Measurements from ENCODE around the gene NCAPD2. TPM values are rescaled to one million over a fixed set of nuclear protein-coding genes. Genes with fewer than 3 reads are reported as not detected.

NCAPD2 gene
- 10 to 100 TPM; 51.0 to 88.5 (median 61.7) TPM for polyA plus RNA-seq (ENCODE audit: insufficient read depth in 1 of 5, insufficient read length in 5 of 5, low replicate concordance in 1 of 5)
- long read RNA-seq, donor 1, full-length matches to known transcripts: 1 of 6 reads
- long read RNA-seq, donor 1, partial matches to known transcripts: 5 of 6 reads
- long read RNA-seq, donor 1, other reads (novel, unspliced or antisense): 0 of 6 reads
- long read RNA-seq, donor 2, full-length matches to known transcripts: 5 of 5 reads
- long read RNA-seq, donor 2, partial matches to known transcripts: 0 of 5 reads
- long read RNA-seq, donor 2, other reads (novel, unspliced or antisense): 0 of 5 reads
- long read RNA-seq, donor 3, full-length matches to known transcripts: 3 of 21 reads
- long read RNA-seq, donor 3, partial matches to known transcripts: 18 of 21 reads
- long read RNA-seq, donor 3, other reads (novel, unspliced or antisense): 0 of 21 reads
- long read RNA-seq, donor 4, full-length matches to known transcripts: 1 of 1 reads
- long read RNA-seq, donor 4, partial matches to known transcripts: 0 of 1 reads
- long read RNA-seq, donor 4, other reads (novel, unspliced or antisense): 0 of 1 reads
- long read RNA-seq, donor 5, full-length matches to known transcripts: 2 of 12 reads
- long read RNA-seq, donor 5, partial matches to known transcripts: 10 of 12 reads
- long read RNA-seq, donor 5, other reads (novel, unspliced or antisense): 0 of 12 reads
- long read RNA-seq, donor 6, full-length matches to known transcripts: 2 of 2 reads
- long read RNA-seq, donor 6, partial matches to known transcripts: 0 of 2 reads
- long read RNA-seq, donor 6, other reads (novel, unspliced or antisense): 0 of 2 reads
- long read RNA-seq, donor 7, full-length matches to known transcripts: 1 of 6 reads
- long read RNA-seq, donor 7, partial matches to known transcripts: 5 of 6 reads
- long read RNA-seq, donor 7, other reads (novel, unspliced or antisense): 0 of 6 reads
- long read RNA-seq, donor 8: 0 reads

GRCh38 chr12:6493497-6494257 lies at the start of gene NCAPD2:
TSS of gene NCAPD2 (plus strand) at chr12:6494102. CDS start at chr12:6495099, 997 bp downstream.
- peak; percentile 91 to 94 for DNase-seq

GRCh38 chr12:6444704-6445688 lies 48.9 kb upstream of the NCAPD2 start, which contains the start of gene CD27:
TSS of gene CD27 (plus strand) at chr12:6444955. CDS start at chr12:6445096, 141 bp downstream.
- DNase-seq: no peak

- no peak for DNase-seq
Measured at GRCh38 chr12:6450091-6450868, 43.6 kb upstream of the NCAPD2 start.

- DNase-seq: no peak
Measured at GRCh38 chr12:6450869-6451347, 43.0 kb upstream of the NCAPD2 start.

- peak; percentile 84 to 85 for DNase-seq
Measured at GRCh38 chr12:6451348-6452244, 42.3 kb upstream of the NCAPD2 start, which contains the start of gene TAPBPL. TSS of gene TAPBPL (plus strand) at chr12:6452042. CDS start at chr12:6452249, 207 bp downstream.

- no peak for DNase-seq
Measured at GRCh38 chr12:6452245-6452943, 41.5 kb upstream of the NCAPD2 start.

- DNase-seq: no peak
Measured at GRCh38 chr12:6452944-6453630, 40.8 kb upstream of the NCAPD2 start.

- no peak for DNase-seq
Measured at GRCh38 chr12:6457220-6457945, 36.5 kb upstream of the NCAPD2 start.

GRCh38 chr12:6458281-6459003 lies 35.5 kb upstream of the NCAPD2 start:
- no peak for DNase-seq

- DNase-seq: no peak
Measured at GRCh38 chr12:6459004-6459337, 34.9 kb upstream of the NCAPD2 start.

- no peak for DNase-seq
Measured at GRCh38 chr12:6460751-6461371, 33.0 kb upstream of the NCAPD2 start.

GRCh38 chr12:6461401-6462233 lies 32.3 kb upstream of the NCAPD2 start:
- no peak for DNase-seq

- no peak for DNase-seq
Measured at GRCh38 chr12:6462234-6462995, 31.5 kb upstream of the NCAPD2 start.
